ENCODE measurements around the gene MIGA2.
"Not testable (repeated sequence)": the region's sequence is repeated elsewhere in the genome, so short reads cannot be mapped to it uniquely, and the experiment has no call there.

DNA sequence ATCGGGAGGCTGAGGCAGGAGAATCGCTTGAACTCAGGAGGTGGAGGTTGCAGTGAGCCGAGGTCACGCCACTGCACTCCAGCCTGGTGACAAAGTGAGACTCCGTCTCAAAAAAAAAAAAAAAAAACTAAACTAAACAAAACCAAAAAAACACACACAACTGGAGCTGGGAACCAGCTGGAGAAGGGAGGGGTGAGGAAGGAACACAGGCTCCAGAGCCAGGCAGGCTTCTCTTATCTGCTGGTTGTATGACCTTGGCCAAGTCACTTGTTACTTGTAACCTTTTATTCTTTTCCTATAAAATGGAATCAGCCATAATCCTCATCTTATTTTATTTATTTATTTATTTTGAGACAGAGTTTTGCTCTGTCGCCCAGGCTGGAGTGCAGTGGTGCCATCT, 32.3 kb upstream of the MIGA2 start:
- TF ChIP-seq, protein P1, sequence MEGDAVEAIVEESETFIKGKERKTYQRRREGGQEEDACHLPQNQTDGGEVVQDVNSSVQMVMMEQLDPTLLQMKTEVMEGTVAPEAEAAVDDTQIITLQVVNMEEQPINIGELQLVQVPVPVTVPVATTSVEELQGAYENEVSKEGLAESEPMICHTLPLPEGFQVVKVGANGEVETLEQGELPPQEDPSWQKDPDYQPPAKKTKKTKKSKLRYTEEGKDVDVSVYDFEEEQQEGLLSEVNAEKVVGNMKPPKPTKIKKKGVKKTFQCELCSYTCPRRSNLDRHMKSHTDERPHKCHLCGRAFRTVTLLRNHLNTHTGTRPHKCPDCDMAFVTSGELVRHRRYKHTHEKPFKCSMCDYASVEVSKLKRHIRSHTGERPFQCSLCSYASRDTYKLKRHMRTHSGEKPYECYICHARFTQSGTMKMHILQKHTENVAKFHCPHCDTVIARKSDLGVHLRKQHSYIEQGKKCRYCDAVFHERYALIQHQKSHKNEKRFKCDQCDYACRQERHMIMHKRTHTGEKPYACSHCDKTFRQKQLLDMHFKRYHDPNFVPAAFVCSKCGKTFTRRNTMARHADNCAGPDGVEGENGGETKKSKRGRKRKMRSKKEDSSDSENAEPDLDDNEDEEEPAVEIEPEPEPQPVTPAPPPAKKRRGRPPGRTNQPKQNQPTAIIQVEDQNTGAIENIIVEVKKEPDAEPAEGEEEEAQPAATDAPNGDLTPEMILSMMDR (conservative IDR thresholded peaks at IDR 0.05; ENCODE audit: low read length) = not testable (repeated sequence)
- not testable (repeated sequence) for TF ChIP-seq EZH2phosphoT487 (IDR thresholded peaks at IDR 0.05; ENCODE audit: borderline replicate concordance, low read depth, low read length)

Measured in OCI-LY7 (cell line).